ENCODE results near the gene KRT5.

- TF ChIP-seq CTCF (IDR thresholded peaks at IDR 0.05) (no peak), POLR2A (IDR thresholded peaks at IDR 0.05) (no peak)
These were observed 21.2 kb downstream of the KRT5 start for GRCh38 chr12:52498946-52499345.
